ENCODE measurements around the gene RPAP3. TPM values are rescaled to one million over a fixed set of nuclear protein-coding genes. Genes with fewer than 3 reads are reported as not detected.

RPAP3 gene
- total RNA-seq, 4 donors from 2014 or later, result 6.8 to 13.0 (median 7.9) TPM

- no peak for TF ChIP-seq POLR2A (IDR thresholded peaks at IDR 0.05)
- no peak for TF ChIP-seq CTCF (IDR thresholded peaks at IDR 0.05)
- no peak for DNase-seq (ENCODE audit: low spot score in 2 of 2)
- no peak overlapping the region for H3K4me3 ChIP-seq (ENCODE audit: low read depth, poor library complexity, severe bottlenecking)
- WGBS, 2 donors, result 28 to 36% methylated on average over 4 of the region's 4 CpGs
- intact Hi-C loops (cut with DNase I; ENCODE audit: low total_unique reads), result no loop called here
Measured at GRCh38 chr12:47736216-47736615, 30.4 kb upstream of the RPAP3 start.

- intact Hi-C loops (cut with DNase I; ENCODE audit: low total_unique reads), result no loop called here
- no peak overlapping the region for H3K4me3 ChIP-seq (ENCODE audit: low read depth, poor library complexity, severe bottlenecking)
- TF ChIP-seq CTCF (IDR thresholded peaks at IDR 0.05) (no peak), POLR2A (IDR thresholded peaks at IDR 0.05) (no peak)
- DNase-seq (ENCODE audit: low spot score in 2 of 2), result no peak
- WGBS, 2 donors, result 80 to 81% methylated on average over 11 of the region's 11 CpGs
Measured at GRCh38 chr12:47735649-47736048, 29.8 kb upstream of the RPAP3 start.

GRCh38 chr12:47734725-47735480 lies 29.1 kb upstream of the RPAP3 start:
- 65 to 75% methylated on average over 9 to 11 of the region's 12 CpGs for WGBS, 2 donors
- DNase-seq (ENCODE audit: low spot score in 2 of 2), result no peak
- H3K4me3 ChIP-seq (ENCODE audit: low read depth, poor library complexity, severe bottlenecking), result no peak overlapping the region
- TF ChIP-seq POLR2A (IDR thresholded peaks at IDR 0.05) (no peak), CTCF (IDR thresholded peaks at IDR 0.05) (no peak)
- intact Hi-C loops (cut with DNase I; ENCODE audit: low total_unique reads), result no loop called here

GRCh38 chr12:47733142-47733541 lies 27.3 kb upstream of the RPAP3 start:
- intact Hi-C loops (cut with DNase I; ENCODE audit: low total_unique reads), result no loop called here
- no peak for TF ChIP-seq CTCF (IDR thresholded peaks at IDR 0.05)
- no peak for TF ChIP-seq POLR2A (IDR thresholded peaks at IDR 0.05)
- DNase-seq (ENCODE audit: low spot score in 2 of 2), result no peak
- WGBS, 2 donors, result 38 to 66% methylated on average over 4 of the region's 4 CpGs
- H3K4me3 ChIP-seq (ENCODE audit: low read depth, poor library complexity, severe bottlenecking), result no peak overlapping the region

GRCh38 chr12:47732504-47732903 lies 26.7 kb upstream of the RPAP3 start:
- no peak for DNase-seq (ENCODE audit: low spot score in 2 of 2)
- no peak overlapping the region for H3K4me3 ChIP-seq (ENCODE audit: low read depth, poor library complexity, severe bottlenecking)
- WGBS, 2 donors, result 78 to 87% methylated on average over 2 of the region's 2 CpGs
- intact Hi-C loops (cut with DNase I; ENCODE audit: low total_unique reads), result no loop called here
- no peak for TF ChIP-seq CTCF (IDR thresholded peaks at IDR 0.05)
- TF ChIP-seq POLR2A (IDR thresholded peaks at IDR 0.05), result no peak

- 57 to 61% methylated on average over 5 of the region's 5 CpGs for WGBS, 2 donors
Measured at GRCh38 chr12:47731723-47732122, 25.9 kb upstream of the RPAP3 start.

More at GRCh38 chr12:47731723-47732122, 25.9 kb upstream of the RPAP3 start:
- intact Hi-C loops (cut with DNase I; ENCODE audit: low total_unique reads), result no loop called here
- no peak for DNase-seq (ENCODE audit: low spot score in 2 of 2)
- TF ChIP-seq POLR2A (IDR thresholded peaks at IDR 0.05) (no peak), CTCF (IDR thresholded peaks at IDR 0.05) (no peak)
- no peak overlapping the region for H3K4me3 ChIP-seq (ENCODE audit: low read depth, poor library complexity, severe bottlenecking)
